H1 (cell line): ENCODE data around the gene TBC1D24. TPM values are rescaled to one million over a fixed set of nuclear protein-coding genes. Genes with fewer than 3 reads are reported as not detected.

ENCODE experiments used
- CTCF ChIA-PET: fragments of 300-600 bp; sonication (Branson Sonifier 250); formaldehyde crosslinking; loops from one replicate; lab custom pipeline; 2021; ENCODE audit not compliant: partially characterized antibody; lab: Charles Lee
- POLR2A ChIA-PET: fragments of 300-600 bp; sonication (Branson Sonifier 250); formaldehyde crosslinking; loops from one replicate; lab custom pipeline; 2021; ENCODE audit warnings: inconsistent platforms; ENCODE audit not compliant: partially characterized antibody; lab: Charles Lee
- DNase-seq, 2 experiments: peaks; one replicate each; pipeline versions ENCODE4 v3.0.0 to v3.0.0-alpha.2; 2010 to 2022; ENCODE audit warnings: low spot score in 2 of 2, low read depth in 1 of 2, mixed read lengths in 1 of 2
- FAIRE-seq: peaks from 2 replicates; lab custom pipeline; 2011; peaks lifted over from hg19 to GRCh38; lab: Jason Lieb, UNC
- H2AFZ ChIP-seq: 2 replicates; pipeline ENCODE4 v1.8.1; 2012; ENCODE audit warnings: low read length, inconsistent platforms
- H2AK5ac ChIP-seq: 2 replicates; pipeline ENCODE4 v1.6.1; 2013; ENCODE audit warnings: low read depth, low read length
- H2BK120ac ChIP-seq: replicated peaks from 2 replicates; pipeline ENCODE3; 2013; ENCODE audit warnings: low read depth, low read length, inconsistent platforms
- H2BK12ac ChIP-seq: 2 replicates; pipeline ENCODE4 v1.6.1; 2013; ENCODE audit warnings: low read depth, low read length
- H2BK15ac ChIP-seq: 2 replicates; pipeline ENCODE4 v1.6.1; 2013; ENCODE audit warnings: low read length
- H2BK20ac ChIP-seq: 2 replicates; pipeline ENCODE4 v1.6.1; 2013; ENCODE audit warnings: low read length
- H2BK5ac ChIP-seq: 2 replicates; pipeline ENCODE4 v1.6.1; 2013; ENCODE audit warnings: low read depth, low read length
- H3K14ac ChIP-seq: 2 replicates; pipeline ENCODE4 v1.6.1; 2013; ENCODE audit warnings: inconsistent platforms; ENCODE audit not compliant: insufficient read length
- H3K18ac ChIP-seq: 2 replicates; pipeline ENCODE4 v1.6.1; 2013; ENCODE audit warnings: low read length; ENCODE audit errors: extremely low read depth
- H3K23ac ChIP-seq: 2 replicates; pipeline ENCODE4 v1.6.1; 2013; ENCODE audit warnings: inconsistent platforms; ENCODE audit not compliant: insufficient read length
- H3K23me2 ChIP-seq: 2 replicates; pipeline ENCODE4 v1.6.1; 2013; ENCODE audit warnings: low read depth, low read length
- H3K27ac ChIP-seq: 2 replicates; pipeline ENCODE4 v1.6.1; 2011; ENCODE audit warnings: low read depth, low read length, inconsistent platforms
- H3K27me3 ChIP-seq, 4 experiments: replicated peaks in 1 of 4; 1 replicate in 1 of 4; 2 replicates in 3 of 4; pipeline versions ENCODE4 v1.6.1 to v1.8.1; 2011 to 2013; ENCODE audit warnings: low read length in 3 of 4, mild to moderate bottlenecking in 3 of 4, inconsistent platforms in 2 of 4, mixed read lengths in 2 of 4, moderate library complexity in 1 of 4; ENCODE audit not compliant: control insufficient read depth in 3 of 4, insufficient read depth in 3 of 4; ENCODE audit errors: extremely low read depth in 1 of 4
- H3K36me3 ChIP-seq, 4 experiments: 2 replicates each; pipeline versions ENCODE4 v1.6.1 to v1.8.1; 2011 to 2013; ENCODE audit warnings: mild to moderate bottlenecking in 4 of 4, low read length in 3 of 4, moderate library complexity in 2 of 4, control low read depth in 1 of 4, inconsistent platforms in 1 of 4; ENCODE audit not compliant: insufficient read depth in 4 of 4, control insufficient read depth in 2 of 4
- H3K4ac ChIP-seq: replicated peaks from 2 replicates; pipeline ENCODE3; 2013; ENCODE audit warnings: low read length, low read depth, mixed read lengths, inconsistent platforms; ENCODE audit not compliant: insufficient read length
- H3K4me1 ChIP-seq, 4 experiments: replicated peaks in 1 of 4; 1 replicate in 1 of 4; 2 replicates in 3 of 4; pipeline versions ENCODE4 v1.6.1 to v1.8.1; 2011 to 2013; ENCODE audit warnings: low read length in 3 of 4, inconsistent platforms in 2 of 4, mixed read lengths in 1 of 4; ENCODE audit not compliant: insufficient read depth in 4 of 4, control insufficient read depth in 3 of 4
- H3K4me2 ChIP-seq, 2 experiments: 2 replicates each; pipeline versions ENCODE4 v1.6.1 to v1.8.1; 2011 to 2013; ENCODE audit warnings: low read depth in 2 of 2, low read length in 2 of 2, control low read depth in 1 of 2, inconsistent platforms in 1 of 2, mild to moderate bottlenecking in 1 of 2; ENCODE audit not compliant: insufficient read depth in 1 of 2
- H3K4me3 ChIP-seq, 4 experiments: fragments of 200-600, 300-600 bp in 1 of 4; sonication (generic), shearing (Covaris generic), sonication (Bioruptor Twin) in 1 of 4; 2 replicates each; pipeline versions ENCODE4 v1.5.1 to v1.8.1; 2011 to 2016; ENCODE audit warnings: low read length in 4 of 4, low read depth in 3 of 4, control low read depth in 2 of 4, inconsistent platforms in 2 of 4, mild to moderate bottlenecking in 2 of 4, mixed read lengths in 1 of 4, moderate library complexity in 1 of 4; ENCODE audit not compliant: insufficient read depth in 2 of 4; ENCODE audit errors: extremely low read depth in 1 of 4
- H3K56ac ChIP-seq: replicated peaks from 2 replicates; pipeline ENCODE3; 2013; ENCODE audit warnings: low read depth, mild to moderate bottlenecking, mixed read lengths, low read length, inconsistent platforms; ENCODE audit not compliant: insufficient read length
- H3K79me1 ChIP-seq: 2 replicates; pipeline ENCODE4 v1.6.1; 2013; ENCODE audit warnings: low read depth, low read length, control low read depth
- H3K79me2 ChIP-seq, 2 experiments: 2 replicates each; pipeline versions ENCODE4 v1.6.1 to v1.8.1; 2012 to 2013; ENCODE audit warnings: low read length in 2 of 2, mild to moderate bottlenecking in 2 of 2, inconsistent platforms in 1 of 2; ENCODE audit not compliant: insufficient read depth in 2 of 2, control insufficient read depth in 1 of 2
- H3K9ac ChIP-seq, 4 experiments: replicated peaks in 1 of 4; 1 replicate in 1 of 4; 2 replicates in 3 of 4; pipeline versions ENCODE4 v1.6.1 to v1.8.1; 2011 to 2013; ENCODE audit warnings: low read depth in 3 of 4, low read length in 3 of 4, control low read depth in 2 of 4, mild to moderate bottlenecking in 2 of 4, moderate library complexity in 2 of 4, inconsistent platforms in 1 of 4; ENCODE audit errors: extremely low read depth in 1 of 4
- H3K9me3 ChIP-seq, 2 experiments: 2 replicates each; pipeline versions ENCODE4 v1.6.1 to v1.8.1; 2012 to 2013; ENCODE audit warnings: mild to moderate bottlenecking in 2 of 2, moderate library complexity in 2 of 2, control low read depth in 1 of 2, inconsistent platforms in 1 of 2, low read depth in 1 of 2, low read length in 1 of 2, mixed read lengths in 1 of 2; ENCODE audit not compliant: insufficient read depth in 2 of 2
- H4K20me1 ChIP-seq, 2 experiments: replicated peaks in 1 of 2; 2 replicates each; pipeline versions ENCODE3 to v1.8.1; 2011 to 2013; ENCODE audit warnings: inconsistent platforms in 2 of 2, low read length in 2 of 2, mild to moderate bottlenecking in 1 of 2; ENCODE audit not compliant: insufficient read depth in 2 of 2, control insufficient read depth in 1 of 2
- H4K5ac ChIP-seq: 2 replicates; pipeline ENCODE4 v1.6.1; 2013; ENCODE audit warnings: low read length, low read depth, mixed read lengths, inconsistent platforms; ENCODE audit not compliant: insufficient read length
- H4K8ac ChIP-seq: 2 replicates; pipeline ENCODE4 v1.8.0; 2013; ENCODE audit warnings: mild to moderate bottlenecking, moderate library complexity, low read length, inconsistent platforms; ENCODE audit not compliant: insufficient read depth; ENCODE audit errors: extremely low read depth
- H4K91ac ChIP-seq: replicated peaks from 2 replicates; pipeline ENCODE3; 2013; ENCODE audit warnings: low read length, mixed read lengths, inconsistent platforms; ENCODE audit not compliant: insufficient read length
- CEBPB ChIP-seq: IDR thresholded peaks from 2 replicates; pipeline ENCODE4 v1.6.1; 2012; ENCODE audit warnings: low read depth, low read length
- CHD1 ChIP-seq: IDR thresholded peaks from 2 replicates; pipeline ENCODE4 v1.6.1; 2012; ENCODE audit warnings: low read depth, low read length, improper control_type of control experiment
- JUN ChIP-seq: IDR thresholded peaks from 2 replicates; pipeline ENCODE4 v1.6.1; 2011; ENCODE audit warnings: low read depth, mild to moderate bottlenecking, improper control_type of control experiment, low read length
- JUND ChIP-seq: IDR thresholded peaks from 2 replicates; pipeline ENCODE4 v1.6.1; 2011; ENCODE audit warnings: mild to moderate bottlenecking, improper control_type of control experiment, low read length
- NANOG ChIP-seq: IDR thresholded peaks from 2 replicates; pipeline ENCODE4 v1.6.1; 2011; ENCODE audit warnings: low read length, low read depth, mild to moderate bottlenecking, inconsistent platforms; ENCODE audit not compliant: insufficient read depth, poor library complexity, severe bottlenecking
- NRF1 ChIP-seq: IDR thresholded peaks from 2 replicates; pipeline ENCODE4 v1.6.1; 2011; ENCODE audit warnings: mild to moderate bottlenecking, low read depth, low read length, improper control_type of control experiment
- POLR2A ChIP-seq, 2 experiments: IDR thresholded peaks; 1 replicate in 1 of 2; 2 replicates in 1 of 2; pipeline ENCODE4 v1.6.1; 2011; ENCODE audit warnings: low read depth in 2 of 2, low read length in 2 of 2, mild to moderate bottlenecking in 2 of 2; ENCODE audit errors: control extremely low read depth in 1 of 2
- SRF ChIP-seq: IDR thresholded peaks from 2 replicates; pipeline ENCODE4 v1.6.1; 2011; ENCODE audit warnings: mild to moderate bottlenecking, low read depth, low read length, moderate library complexity
- YY1 ChIP-seq: IDR thresholded peaks from 2 replicates; pipeline ENCODE4 v1.6.1; 2011; ENCODE audit warnings: low read depth, mild to moderate bottlenecking, low read length
- ZNF274 ChIP-seq: IDR thresholded peaks from 2 replicates; pipeline ENCODE4 v1.7.0; 2012; ENCODE audit warnings: low read length, borderline replicate concordance; ENCODE audit errors: extremely low read depth
- WGBS, 2 experiments: shearing (Covaris generic) in 1 of 2; methylation state at CpG; one replicate each; pipeline versions ENCODE4 v1.1.6 to v1.1.7; 2013 to 2015; ENCODE audit warnings: low lambda C conversion rate in 2 of 2, mixed read lengths in 2 of 2, inconsistent platforms in 1 of 2, low coverage in 1 of 2, missing lambda C conversion rate in 1 of 2; ENCODE audit not compliant: insufficient replicate concordance in 2 of 2, insufficient coverage in 1 of 2, insufficient read length in 1 of 2; ENCODE audit errors: extremely low coverage in 1 of 2, missing lambda C conversion rate in 1 of 2; 5-methylcytosine and 5-hydroxymethylcytosine counted together
- polyA plus RNA-seq, 7 experiments: library from polyadenylated mRNA; depleted of rRNA in 3 of 7; stranded (reverse) in 5 of 7; unstranded in 2 of 7; fragments of >200 nt in 5 of 7; fragments of 200-250 nt in 2 of 7; gene quantifications; 1 replicate in 5 of 7; 2 replicates in 1 of 7; 4 replicates in 1 of 7; pipeline versions ENCODE4 v1.2.1 to v1.2.3, GENCODE V29; 2011 to 2013; ENCODE audit warnings: missing spikeins in 2 of 7, mixed read lengths in 2 of 7
- total RNA-seq: library from RNA; stranded (reverse); fragmentation: NEBNext Ultra II Directional; extraction: Animal tissue kit (Norgen Biotek cat#: 25700); gene quantifications from 2 replicates; pipeline ENCODE4 v1.2.1, GENCODE V29; 2021

TBC1D24 gene
- total and polyA plus RNA-seq, 2 of the 8 experiments (the other 6 are each of a cell fraction or from before 2014, with no cell fraction given), result 8.7 to 21.5 TPM

GRCh38 chr16:2514333-2515179 lies 39.6 kb downstream of the TBC1D24 start:
- Histone ChIP-seq H4K20me1 (peaks cover 30 to 38% of the 10 kb centered on the region in 2 experiments), H3K9ac (peak overlapping the region; percentile 89 to 97 (median 92)), H3K9me3 (no peaks in the 10 kb centered on the region), H2AK5ac (no peak overlapping the region), H2AFZ (no peak overlapping the region), H3K79me1 (peaks cover 24% of the 10 kb centered on the region), H3K4ac (no peak overlapping the region), H3K27ac (peak overlapping the region; percentile 99; the same call in 1 of the 2 replicates), H3K4me3 (peak overlapping the region; percentile 77 to 99 (median 84)), H3K23ac (no peak overlapping the region), H2BK120ac (no peak overlapping the region), H2BK15ac (no peak overlapping the region), H3K23me2 (peaks cover 8% of the 10 kb centered on the region; the same call in 1 of the 2 replicates), H4K8ac (peak overlapping the region; percentile 98; the same call in 1 of the 2 replicates), H3K79me2 (peaks cover 26 to 53% of the 10 kb centered on the region in 2 experiments), H4K91ac (no peak overlapping the region), H3K18ac (no peak overlapping the region), H2BK20ac (no peak overlapping the region), H3K4me2 (peak overlapping the region; percentile 85 to 90), H3K36me3 (no peaks in the 10 kb centered on the region; a peak in 1 of 8 replicates), H2BK12ac (peak overlapping the region; percentile 27; the same call in 1 of the 2 replicates), H3K27me3 (peaks cover 0 to 3% (median 0%) of the 10 kb centered on the region in 4 experiments; a peak in 2 of 7 replicates), H3K4me1 (peaks cover 4 to 37% (median 22%) of the 10 kb centered on the region in 4 experiments), H3K56ac (peak overlapping the region; percentile 50), H4K5ac (no peak overlapping the region), H2BK5ac (0 out of 2 replicates have a peak overlapping the region, but pooled peaks have one; percentile 44), H3K14ac (no peak overlapping the region)
- DNase-seq (no peak), FAIRE-seq (no peak)
- CTCF ChIA-PET, result interaction anchor here (0.6 to 1.4 kb wide), 2 partner anchors 92 to 167 kb away, joined by 3 to 4 read pairs; no protein-coding TSS in a partner anchor
- WGBS, 2 experiments, result 12% methylated on average over 13 of the region's 63 CpGs; no CpG with 5 or more reads in 1 of the 2 experiments
- POLR2A ChIA-PET, result interaction anchor here (0.5 to 5.6 kb wide), 15 partner anchors 9 to 363 kb away, joined by 3 to 44 read pairs (median 4); partner anchors contain the start of gene CEMP1
- TF ChIP-seq POLR2A (IDR thresholded peaks at IDR 0.05; ENCODE audit: control extremely low read depth in 1 of 2, low read depth in 2 of 2, low read length in 2 of 2), result 0 out of 3 replicates have a peak, but pooled peaks of 1 of the 2 experiments have one; percentile 50
- TF ChIP-seq JUND, result no peak
- peak; percentile 78 for TF ChIP-seq CEBPB
- no peak for TF ChIP-seq CHD1
- TF ChIP-seq ZNF274, result no peak
- no peak for TF ChIP-seq SRF
- TF ChIP-seq JUN, result no peak
- 0 out of 2 replicates have a peak, but pooled peaks have one; percentile 17 for TF ChIP-seq YY1
- no peak for TF ChIP-seq NANOG
- no peak for TF ChIP-seq NRF1
